ENCODE data around the gene IRF2.

IRF2 gene
- total RNA-seq = 74.8 to 83.4 reads per million in 2 donors

GRCh38 chr4:184474263-184475095 lies at the start of gene IRF2:
Gene IRF2, minus strand, starts transcription at chr4:184474550. Its CDS starts 45,486 bp downstream, at chr4:184429064.
- peak; percentile 91 for DNase-seq

GRCh38 chr4:184515606-184516005 lies 41.3 kb upstream of the IRF2 start:
- no peak for DNase-seq

- no peak for DNase-seq
Observed at GRCh38 chr4:184514121-184514988, 40.0 kb upstream of the IRF2 start.

GRCh38 chr4:184513802-184514120 lies 39.4 kb upstream of the IRF2 start:
- DNase-seq = no peak

- no peak for DNase-seq
Observed at GRCh38 chr4:184511156-184511555, 36.8 kb upstream of the IRF2 start.

- no peak for DNase-seq
Observed at GRCh38 chr4:184510401-184510800, 36.1 kb upstream of the IRF2 start.

GRCh38 chr4:184506527-184507121 lies 32.3 kb upstream of the IRF2 start:
- DNase-seq = no peak

DNA sequence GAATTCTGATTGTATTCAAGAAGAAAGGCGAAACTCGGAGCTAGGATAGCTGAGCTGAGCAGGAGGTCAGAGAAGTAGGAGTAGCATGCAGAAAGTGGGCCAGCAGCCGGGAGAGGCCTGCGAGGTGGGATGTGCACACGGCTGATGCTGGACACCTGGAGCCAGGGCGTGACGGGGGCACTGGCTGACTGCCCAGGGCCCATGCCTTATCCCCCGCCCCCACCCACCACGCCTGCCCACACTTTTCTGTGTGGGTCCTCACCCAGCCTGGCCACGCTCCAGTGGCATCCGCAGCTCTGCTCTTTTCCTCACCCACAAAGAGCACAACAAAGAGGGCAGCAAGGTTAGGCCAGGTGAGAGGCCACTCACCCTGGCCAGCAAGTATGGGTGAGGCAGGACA lies 30.0 kb upstream of the IRF2 start:
- DNase-seq = no peak

GRCh38 chr4:184503869-184504300 lies 29.5 kb upstream of the IRF2 start:
- DNase-seq = no peak

DNA sequence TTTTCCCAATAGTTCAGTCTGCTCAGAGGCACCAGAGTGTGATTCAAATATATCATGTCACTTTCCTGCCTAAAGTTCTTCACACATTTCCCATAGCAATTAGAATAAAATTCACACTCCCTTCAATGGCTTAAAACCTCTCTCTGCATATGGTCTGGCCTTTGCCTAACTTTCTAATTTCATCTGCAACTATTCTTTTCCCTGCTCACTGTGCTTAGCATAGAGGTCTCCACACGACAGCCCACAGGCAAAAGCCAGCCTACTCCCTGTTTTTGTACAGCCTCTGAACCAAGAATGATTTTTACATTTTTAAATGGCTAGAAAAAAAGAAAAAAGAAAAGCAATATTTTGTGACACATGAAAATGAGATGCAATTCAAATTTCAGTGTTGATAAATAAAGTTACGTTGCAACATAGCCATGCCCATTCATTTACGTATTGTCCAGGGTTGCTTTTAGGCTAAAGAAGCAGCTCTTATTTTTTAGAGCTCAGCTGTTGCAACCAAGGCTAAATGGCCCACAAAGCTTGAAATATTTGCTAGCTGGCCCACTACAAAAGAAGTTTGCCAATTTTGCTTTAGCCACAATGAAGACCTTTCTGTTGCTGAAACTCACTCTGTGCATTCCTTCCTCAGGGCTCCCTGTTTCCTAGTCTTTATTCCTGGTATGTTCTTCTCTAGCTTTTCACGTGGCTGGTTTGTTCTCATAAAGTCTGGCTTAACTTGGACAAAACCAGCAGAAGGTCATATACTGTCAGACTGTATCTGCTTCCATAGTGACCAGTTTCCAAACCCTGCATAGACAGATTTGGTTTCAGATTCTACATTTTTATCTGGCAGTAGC lies 26.6 kb upstream of the IRF2 start:
- no peak for DNase-seq

DNA sequence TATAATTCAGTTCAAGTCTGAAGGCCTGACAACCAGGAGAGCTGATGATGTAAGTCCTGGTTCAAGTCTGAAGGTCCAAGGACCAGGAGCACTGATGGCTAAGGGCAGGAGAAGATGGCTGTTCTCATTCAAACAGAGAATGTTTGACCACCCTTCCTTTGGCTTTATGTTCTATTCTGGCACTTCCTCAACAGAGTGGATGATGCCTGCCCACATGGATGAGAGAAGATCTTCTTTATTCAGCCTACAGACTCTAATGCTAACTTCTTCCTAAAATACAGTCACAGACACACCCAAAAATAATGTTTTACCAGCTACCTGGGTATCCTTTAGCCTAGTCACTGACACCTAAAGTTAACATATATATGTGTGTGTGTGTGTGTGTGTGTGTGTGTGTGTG lies 25.6 kb upstream of the IRF2 start:
- no peak for DNase-seq

DNA sequence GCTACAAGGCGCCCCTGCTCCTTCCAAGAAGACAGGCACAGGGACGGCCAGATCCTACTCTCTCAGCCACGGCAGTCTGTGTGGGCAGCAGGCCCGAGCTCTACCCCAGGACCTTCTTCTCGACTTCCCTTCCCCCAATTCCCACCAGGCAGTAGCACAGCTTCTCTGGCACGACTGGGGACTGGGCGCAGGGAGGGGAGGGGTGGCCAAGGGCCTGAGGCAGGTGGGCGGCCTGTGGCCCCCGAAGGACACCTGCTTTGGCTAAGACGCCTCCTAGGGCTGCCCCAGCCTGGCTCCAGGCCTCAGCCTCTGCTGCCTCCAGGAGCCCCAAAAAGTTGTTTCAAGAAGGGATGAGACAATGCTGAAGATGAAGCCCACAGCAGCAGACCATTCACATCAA lies 24.2 kb upstream of the IRF2 start:
- DNase-seq = peak; percentile 5

- DNase-seq = no peak
Observed at GRCh38 chr4:184489771-184490170, 15.4 kb upstream of the IRF2 start.

- DNase-seq = no peak
Observed at GRCh38 chr4:184487503-184487902, 13.2 kb upstream of the IRF2 start.

DNA sequence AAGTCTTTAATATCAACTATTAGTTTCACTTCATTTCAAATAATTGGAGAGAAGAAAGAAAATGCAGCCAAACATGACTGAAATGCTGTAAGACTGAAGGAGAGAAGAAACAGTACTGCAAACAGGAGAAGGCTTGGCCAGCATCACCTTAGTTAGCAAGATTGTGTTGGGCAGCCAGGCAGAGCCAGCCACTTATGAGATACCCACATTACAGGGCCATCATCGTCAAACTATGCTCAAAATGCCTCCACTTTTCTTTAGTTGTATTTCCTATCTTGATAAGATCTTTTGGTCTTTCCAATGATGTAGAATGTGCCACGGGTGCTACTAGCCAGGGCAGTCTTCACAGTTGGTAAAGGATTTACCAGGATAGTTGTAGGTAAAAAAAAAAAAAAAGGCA lies 10.9 kb upstream of the IRF2 start:
- DNase-seq = no peak

- no peak for DNase-seq
Observed at GRCh38 chr4:184481544-184481943, 7.2 kb upstream of the IRF2 start.

GRCh38 chr4:184479516-184479950 lies 5.2 kb upstream of the IRF2 start:
- no peak for DNase-seq

DNA sequence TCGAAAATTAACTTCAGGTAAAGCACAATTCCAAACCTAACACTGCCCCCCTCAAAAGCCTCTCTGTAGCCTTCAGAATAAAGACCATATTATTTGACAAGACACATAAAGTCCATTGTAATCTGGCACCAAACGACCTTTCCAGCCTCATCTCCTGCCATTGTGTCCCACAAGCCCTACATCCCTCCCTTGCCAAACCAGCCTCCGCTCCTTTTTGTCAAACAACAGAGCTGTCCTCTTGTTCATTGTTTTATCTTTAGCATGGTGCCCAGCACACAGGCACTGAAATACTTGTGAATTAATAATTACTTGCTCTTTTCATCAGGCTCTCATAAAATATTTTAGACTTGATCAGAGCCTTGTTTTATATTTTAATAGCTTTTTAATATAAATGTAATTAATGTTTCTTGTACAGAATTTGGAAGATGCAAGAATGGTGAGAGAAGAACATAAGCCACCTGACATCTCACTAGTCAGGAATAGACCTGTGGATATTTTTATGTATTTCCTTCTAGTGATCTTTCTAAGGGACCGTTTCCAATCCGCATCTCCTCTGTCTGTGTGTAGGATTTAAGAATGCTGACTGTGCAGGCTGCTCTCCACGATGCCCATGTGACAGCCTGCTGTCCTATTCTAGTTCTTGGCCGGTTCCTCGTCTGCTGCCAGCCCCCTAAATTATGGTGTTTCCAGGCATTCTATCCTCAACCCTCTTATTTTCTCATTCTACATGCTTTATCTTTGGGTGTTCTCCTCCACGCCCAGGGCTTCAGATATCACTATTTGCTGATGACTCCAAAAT lies 3.0 kb upstream of the IRF2 start:
- no peak for DNase-seq

DNA sequence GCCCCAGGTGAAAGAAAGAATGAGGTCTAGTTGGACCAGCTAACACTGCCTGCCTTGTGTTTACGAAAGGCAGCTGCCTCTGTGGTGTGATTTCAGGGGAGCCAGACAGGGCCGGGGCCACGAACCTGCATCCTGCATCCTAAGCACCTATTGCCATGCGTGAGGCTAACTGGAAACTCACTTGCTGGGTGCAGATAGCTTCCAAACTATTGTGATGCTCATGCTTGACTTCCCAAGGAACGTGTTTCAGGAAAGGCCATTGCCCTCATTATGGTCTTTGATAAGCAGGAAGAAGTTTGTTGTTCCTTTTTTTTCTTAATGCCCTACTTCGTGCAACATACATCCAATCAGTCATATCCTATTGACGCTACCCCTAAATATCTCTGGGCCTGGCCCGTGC lies 2.3 kb upstream of the IRF2 start:
- DNase-seq = no peak

GRCh38 chr4:184475498-184475897 lies 1.1 kb upstream of the IRF2 start:
- no peak for DNase-seq

DNA sequence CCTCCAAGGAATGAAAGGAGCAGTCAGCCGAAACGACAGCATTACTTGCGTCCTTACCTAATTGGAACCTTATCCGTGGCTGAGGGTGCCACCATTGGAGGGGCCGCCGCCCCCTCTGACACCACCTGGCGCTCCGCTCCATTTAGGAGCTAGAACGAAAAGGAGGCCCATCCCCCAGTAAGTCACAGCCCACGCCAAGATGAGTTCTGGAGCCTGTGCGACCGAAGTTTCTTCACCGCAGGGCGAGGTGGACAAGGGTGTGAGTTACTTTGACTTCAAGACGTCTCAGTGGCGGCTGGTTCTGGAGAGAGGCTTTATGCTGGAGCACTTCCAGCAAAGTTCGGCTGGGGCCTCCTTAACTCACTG lies 729 bp upstream of the IRF2 start:
- peak; percentile 27 for DNase-seq
